GM04504 (cell line): Measurements from ENCODE around the gene CCDC93.

Source experiments
- DNase-seq: peaks from one replicate; pipeline ENCODE4 v3.0.0-alpha.2; 2012; ENCODE audit warnings: low read depth

CCDC93 gene

DNA sequence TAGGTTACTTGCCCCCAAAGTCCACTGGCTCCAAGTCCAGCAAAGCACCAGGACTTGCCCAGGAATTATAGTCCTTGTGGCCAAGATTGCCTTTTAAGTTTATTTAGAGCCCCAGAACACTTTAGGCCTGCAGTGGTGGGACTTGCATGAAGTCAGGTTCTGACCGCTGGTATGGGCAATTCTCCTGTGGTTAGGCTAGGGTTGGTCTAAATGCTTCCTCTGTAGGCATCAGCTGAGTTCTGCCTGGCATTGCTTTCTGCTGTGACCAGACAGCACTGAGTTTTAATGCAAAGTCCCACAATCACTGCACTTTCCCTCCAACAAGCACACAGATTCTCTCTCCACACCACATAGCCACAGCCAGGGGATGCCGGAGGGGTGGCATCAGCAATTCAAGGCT, 134.9 kb downstream of the CCDC93 start:
- DNase-seq = no peak

DNA sequence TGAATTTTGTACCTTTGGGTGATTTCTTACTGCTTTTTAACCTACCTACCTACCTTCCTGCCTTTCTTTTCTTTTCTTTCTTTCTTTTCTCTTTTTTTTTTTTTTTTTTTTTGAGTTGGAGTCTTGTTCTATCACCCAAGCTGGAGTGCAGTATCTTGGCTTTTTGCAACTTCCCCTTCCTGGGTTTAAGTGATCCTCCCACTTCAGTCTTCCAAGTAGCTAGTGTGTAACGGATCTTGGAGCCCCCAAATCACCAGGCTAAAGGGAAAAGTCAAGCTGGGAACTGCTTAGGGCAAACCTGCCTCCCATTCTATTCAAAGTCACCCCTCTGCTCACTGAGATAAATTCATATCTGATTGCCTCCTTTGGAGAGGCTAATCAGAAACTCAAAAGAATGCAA, 138.1 kb downstream of the CCDC93 start:
- DNase-seq = no peak
